Measurements from ENCODE around the gene VAV2. TPM values are rescaled to one million over a fixed set of nuclear protein-coding genes. Genes with fewer than 3 reads are reported as not detected.

The VAV2 gene
- total and polyA plus RNA-seq, 9 of the 15 experiments (the other 6 are each of a cell fraction or from before 2014, with no cell fraction given): 0.01 to 2.7 (median 1.0) TPM; not detected in 1

- no peak for TF ChIP-seq ZNF589 (CRISPR knock-in tag; IDR thresholded peaks at IDR 0.05; ENCODE audit: low read depth)
Measured at GRCh38 chr9:133886563-133887501, 105.3 kb downstream of the VAV2 start (continued).

DNA sequence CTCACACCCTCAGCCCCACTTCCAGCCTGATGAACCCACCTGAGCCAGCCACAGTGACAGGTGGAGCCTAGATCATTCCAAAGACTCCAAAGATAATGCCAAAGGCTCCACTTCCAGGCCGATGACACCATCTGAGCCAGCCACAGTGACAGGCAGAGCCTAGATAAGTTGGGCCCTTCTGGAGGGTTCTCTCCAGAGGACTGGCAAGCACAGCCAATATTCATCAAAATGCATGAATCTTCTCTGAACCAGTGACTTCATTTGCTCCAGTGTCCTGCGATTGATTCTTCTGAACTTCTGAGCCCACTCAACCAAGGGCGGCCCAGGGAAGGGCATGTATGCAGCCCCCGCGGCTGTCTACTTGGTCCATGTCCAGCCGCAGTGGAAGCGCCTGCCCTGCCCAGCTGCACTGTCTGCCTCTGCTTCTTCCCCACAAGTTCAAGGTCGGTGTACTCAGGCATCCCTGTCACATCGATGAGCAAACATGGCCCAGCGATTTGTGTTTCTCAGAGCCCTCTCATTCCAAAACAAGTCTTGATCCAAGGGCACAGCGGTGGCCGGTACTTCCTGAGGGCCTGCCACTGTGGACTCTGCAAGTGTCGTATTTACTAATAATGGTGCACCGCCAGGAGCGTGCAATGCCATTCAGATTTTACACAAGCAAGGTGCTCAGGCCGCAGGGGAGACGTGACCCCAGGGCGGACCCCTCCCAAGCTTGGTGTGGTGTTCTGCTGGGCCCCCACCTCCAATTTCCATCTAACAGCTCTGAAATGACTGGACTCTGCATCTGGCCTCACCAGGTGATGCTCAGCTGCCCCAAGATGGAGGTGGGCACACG, 107.0 kb downstream of the VAV2 start:
- peaks cover 53% of the 10 kb centered on the region for H4K20me1 ChIP-seq (replicated peaks; ENCODE audit: control insufficient read depth, insufficient read depth, low read length)
- H3K9ac ChIP-seq (ENCODE audit: insufficient read depth in 1 of 2, low read depth in 2 of 2, low read length in 2 of 2): no peak overlapping the region
- ATAC-seq: no peak
- 3% methylated on average over 19 of the region's 19 CpGs for WGBS (ENCODE audit: insufficient coverage, low coverage, missing lambda C conversion rate)
- in situ Hi-C loops (cut with MboI): no loop called here
- H3K4me3 ChIP-seq: no peak overlapping the region
- TF ChIP-seq SETDB1 (IDR thresholded peaks at IDR 0.05; ENCODE audit: low read length) (no peak), FOXA3 (CRISPR knock-in tag; conservative IDR thresholded peaks at IDR 0.05 in 1 of 2, IDR thresholded peaks at IDR 0.05 in 1 of 2) (no peak), ZNF133 (CRISPR knock-in tag; IDR thresholded peaks at IDR 0.05) (no peak), SMC3 (conservative IDR thresholded peaks at IDR 0.05; ENCODE audit: insufficient read depth, low read depth, low read length) (no peak), BACH1 (tag; IDR thresholded peaks at IDR 0.05) (no peak), ZNF695 (CRISPR knock-in tag; IDR thresholded peaks at IDR 0.05) (no peak), SOX6 (IDR thresholded peaks at IDR 0.05) (no peak), SAFB (IDR thresholded peaks at IDR 0.05; ENCODE audit: borderline replicate concordance, low read depth, low read length) (no peak), XRCC4 (IDR thresholded peaks at IDR 0.05; ENCODE audit: extremely low read depth, insufficient read depth, insufficient read length) (no peak), ATF6 (CRISPR knock-in tag; IDR thresholded peaks at IDR 0.05) (no peak)
- TF ChIP-seq, protein P1, sequence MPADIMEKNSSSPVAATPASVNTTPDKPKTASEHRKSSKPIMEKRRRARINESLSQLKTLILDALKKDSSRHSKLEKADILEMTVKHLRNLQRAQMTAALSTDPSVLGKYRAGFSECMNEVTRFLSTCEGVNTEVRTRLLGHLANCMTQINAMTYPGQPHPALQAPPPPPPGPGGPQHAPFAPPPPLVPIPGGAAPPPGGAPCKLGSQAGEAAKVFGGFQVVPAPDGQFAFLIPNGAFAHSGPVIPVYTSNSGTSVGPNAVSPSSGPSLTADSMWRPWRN (IDR thresholded peaks at IDR 0.05; ENCODE audit: low read depth): no peak
- TF ChIP-seq, protein P2, sequence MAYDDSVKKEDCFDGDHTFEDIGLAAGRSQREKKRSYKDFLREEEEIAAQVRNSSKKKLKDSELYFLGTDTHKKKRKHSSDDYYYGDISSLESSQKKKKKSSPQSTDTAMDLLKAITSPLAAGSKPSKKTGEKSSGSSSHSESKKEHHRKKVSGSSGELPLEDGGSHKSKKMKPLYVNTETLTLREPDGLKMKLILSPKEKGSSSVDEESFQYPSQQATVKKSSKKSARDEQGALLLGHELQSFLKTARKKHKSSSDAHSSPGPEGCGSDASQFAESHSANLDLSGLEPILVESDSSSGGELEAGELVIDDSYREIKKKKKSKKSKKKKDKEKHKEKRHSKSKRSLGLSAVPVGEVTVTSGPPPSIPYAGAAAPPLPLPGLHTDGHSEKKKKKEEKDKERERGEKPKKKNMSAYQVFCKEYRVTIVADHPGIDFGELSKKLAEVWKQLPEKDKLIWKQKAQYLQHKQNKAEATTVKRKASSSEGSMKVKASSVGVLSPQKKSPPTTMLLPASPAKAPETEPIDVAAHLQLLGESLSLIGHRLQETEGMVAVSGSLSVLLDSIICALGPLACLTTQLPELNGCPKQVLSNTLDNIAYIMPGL (CRISPR knock-in tag; IDR thresholded peaks at IDR 0.05): no peak
- H3K27ac ChIP-seq (ENCODE audit: extremely low read depth, low read depth, low read length): no peak overlapping the region
- no peaks in the 10 kb centered on the region for H3K9me1 ChIP-seq (ENCODE audit: control insufficient read depth, insufficient read depth, low read length)
- H3K79me2 ChIP-seq (ENCODE audit: control insufficient read depth, insufficient read depth, low read length): no peaks in the 10 kb centered on the region
- peaks cover 27 to 93% of the 10 kb centered on the region in 2 experiments; a peak in 4 of 5 replicates for H3K27me3 ChIP-seq (ENCODE audit: control insufficient read depth in 2 of 2, insufficient read depth in 2 of 2, low read length in 2 of 2)
- no peaks in the 10 kb centered on the region for H3K36me3 ChIP-seq (ENCODE audit: control insufficient read depth, insufficient read depth, low read length)
- H3K4me2 ChIP-seq (ENCODE audit: insufficient read depth, low read length): no peak overlapping the region
- no peak overlapping the region for H2AFZ ChIP-seq (ENCODE audit: low read depth, low read length)
- H3K4me1 ChIP-seq (replicated peaks in 1 of 2; ENCODE audit: control insufficient read depth in 2 of 2, insufficient read depth in 2 of 2, low read length in 2 of 2): no peaks in the 10 kb centered on the region; a peak in 1 of 5 replicates
- CTCF ChIA-PET (ENCODE audit: low intra/inter-chr PET ratio): no interaction called here
- BruUV-seq (replicated peaks): no TSS peak
- FAIRE-seq: no peak
- no peak for DNase-seq (ENCODE audit: extremely low read depth in 1 of 4, low spot score in 3 of 4)
- H3K9me3 ChIP-seq (replicated peaks; ENCODE audit: control insufficient read depth, insufficient read depth, low read depth, low read length): no peaks in the 10 kb centered on the region
- intact Hi-C loops (cut with micrococcal nuclease): loop anchor here (2.0 kb wide), 1 partner anchor 34 kb away; no protein-coding TSS in a partner anchor
- POLR2A ChIA-PET: interaction anchor here (1.0 kb wide), 1 partner anchor 34 kb away, joined by 3 read pairs; no protein-coding TSS in a partner anchor

Data from K562 (cell line).